Prostate gland (tissue), 2 donors: ENCODE results near the gene NCL. TPM values are rescaled to one million over a fixed set of nuclear protein-coding genes. Genes with fewer than 3 reads are reported as not detected.
A peak's percentile ranks its signal among the peaks of the same experiment; 100 is the strongest.

Experiments
- DNase-seq: peaks from one replicate; pipeline ENCODE4 v3.0.0-alpha.2; 2019; ENCODE audit warnings: low spot score
- H3K27ac ChIP-seq, 2 donors: fragments of 200-600 bp; sonication (generic); 2 replicates each; pipeline ENCODE4 v1.5.1; 2017 to 2019
- H3K27me3 ChIP-seq: fragments of 200-600 bp; sonication (generic); replicated peaks from 2 replicates; pipeline ENCODE4 v1.5.1; 2019; ENCODE audit not compliant: insufficient read depth
- H3K36me3 ChIP-seq, 2 donors: fragments of 200-600 bp; sonication (generic); 1 replicate in 1 of 2; 2 replicates in 1 of 2; pipeline versions ENCODE4 v1.5.1 to v1.8.1; 2017 to 2019
- H3K4me1 ChIP-seq: fragments of 200-600 bp; sonication (generic); replicated peaks from 2 replicates; pipeline ENCODE4 v1.5.1; 2019
- H3K4me3 ChIP-seq, 2 donors: fragments of 200-600 bp; sonication (generic); 2 replicates each; pipeline ENCODE4 v1.5.1; 2017 to 2019
- H3K9me3 ChIP-seq: fragments of 200-600 bp; sonication (generic); 2 replicates; pipeline ENCODE4 v1.5.1; 2017
- CTCF ChIP-seq, 4 experiments: fragments of 200-600 bp in 2 of 4; fragments of 450-650 bp in 2 of 4; sonication (generic) in 2 of 4; IDR thresholded peaks; 1 replicate in 3 of 4; 2 replicates in 1 of 4; pipeline ENCODE4 v1.5.1; 2016 to 2019; ENCODE audit warnings: antibody characterized with exemption in 4 of 4, mild to moderate bottlenecking in 2 of 4, moderate library complexity in 2 of 4
- POLR2A ChIP-seq: fragments of 450-650 bp; IDR thresholded peaks from one replicate; pipeline ENCODE4 v1.6.1; 2016; ENCODE audit warnings: antibody characterized with exemption, mild to moderate bottlenecking
- POLR2AphosphoS5 ChIP-seq: sonication (generic); formaldehyde crosslinking; IDR thresholded peaks from one replicate; pipeline ENCODE4 v1.6.1; 2017; ENCODE audit warnings: antibody characterized with exemption
- WGBS: methylation state at CpG from one replicate; pipeline ENCODE4 v1.1.5; 2018; 5-methylcytosine and 5-hydroxymethylcytosine counted together
- intact Hi-C: fragments of 100-400 bp; cut with DNase I; formaldehyde crosslinking; loops from one replicate; pipeline ENCODE4 v1.14.2; 2022
- total RNA-seq, 2 donors: library from RNA; depleted of rRNA; stranded (reverse); fragments of >200 nt; gene quantifications; one replicate each; pipeline ENCODE4 v1.1.0, GENCODE V29; 2016

The NCL gene
- total RNA-seq, 2 donors from 2014 or later = 92.0 to 160 TPM

GRCh38 chr2:231467613-231468530 lies 3.6 kb upstream of the NCL start:
- no peak overlapping the region for H3K27ac ChIP-seq
- intact Hi-C loops = no loop called here
- no peak for DNase-seq

GRCh38 chr2:231467016-231467545 lies 2.8 kb upstream of the NCL start:
- Histone ChIP-seq H3K36me3 (no peaks in the 10 kb centered on the region), H3K4me1 (peaks cover 15% of the 10 kb centered on the region), H3K27ac (no peak overlapping the region), H3K9me3 (no peaks in the 10 kb centered on the region), H3K4me3 (no peak overlapping the region), H3K27me3 (no peaks in the 10 kb centered on the region)
- intact Hi-C loops = no loop called here
- TF ChIP-seq POLR2A = no peak
- TF ChIP-seq CTCF (IDR thresholded peaks at IDR 0.05) = no peak
- no peak for TF ChIP-seq POLR2AphosphoS5
- no peak for DNase-seq
- WGBS = 93% methylated on average over 4 of the region's 4 CpGs

More at GRCh38 chr2:231467613-231468530, 3.6 kb upstream of the NCL start:
- H3K9me3 ChIP-seq = no peaks in the 10 kb centered on the region
- peaks cover 8% of the 10 kb centered on the region for H3K4me1 ChIP-seq
- H3K4me3 ChIP-seq = no peak overlapping the region
- H3K36me3 ChIP-seq = no peaks in the 10 kb centered on the region
- 78% methylated on average over 12 of the region's 12 CpGs for WGBS
- TF ChIP-seq POLR2AphosphoS5 = no peak
- TF ChIP-seq POLR2A = no peak
- TF ChIP-seq CTCF (IDR thresholded peaks at IDR 0.05) = no peak
- no peaks in the 10 kb centered on the region for H3K27me3 ChIP-seq

- Histone ChIP-seq H3K27me3 (no peaks in the 10 kb centered on the region), H3K27ac (peak overlapping the region; percentile 92 to 97), H3K4me1 (peaks cover 15% of the 10 kb centered on the region), H3K36me3 (peaks cover 15 to 17% of the 10 kb centered on the region in 2 donors), H3K4me3 (peak overlapping the region; percentile 82 to 94), H3K9me3 (no peaks in the 10 kb centered on the region)
- 2% methylated on average over 59 of the region's 81 CpGs for WGBS
- peak; percentile 99 for DNase-seq
- intact Hi-C loops = loop anchor here (2.0 kb wide), 1 partner anchor 50 kb away; no protein-coding TSS in a partner anchor
- TF ChIP-seq POLR2A (no peak), CTCF (IDR thresholded peaks at IDR 0.05) (peak in 2 of 4 experiments; percentile 27 to 31), POLR2AphosphoS5 (no peak)
Observed at GRCh38 chr2:231464576-231465540, 574 bp upstream of the NCL start.

GRCh38 chr2:231462729-231463465 lies 1.4 kb downstream of the NCL start:
- Histone ChIP-seq H3K36me3 (peaks cover 27 to 34% of the 10 kb centered on the region in 2 donors), H3K27me3 (no peaks in the 10 kb centered on the region), H3K4me1 (peaks cover 15% of the 10 kb centered on the region), H3K4me3 (peak overlapping the region; percentile 82 to 94), H3K9me3 (no peaks in the 10 kb centered on the region), H3K27ac (no peak overlapping the region)
- 6% methylated on average over 4 of the region's 4 CpGs for WGBS
- intact Hi-C loops = no loop called here
- DNase-seq = no peak
- TF ChIP-seq CTCF (IDR thresholded peaks at IDR 0.05) (no peak), POLR2A (no peak), POLR2AphosphoS5 (no peak)
